ENCODE results near the gene GMDS. TPM values are rescaled to one million over a fixed set of nuclear protein-coding genes. Genes with fewer than 3 reads are reported as not detected.

Gene GMDS
- total and polyA plus RNA-seq, 2 donors (not counting 1 experiment from before 2014, with no cell fraction given), result 11.5 to 16.4 TPM

DNA sequence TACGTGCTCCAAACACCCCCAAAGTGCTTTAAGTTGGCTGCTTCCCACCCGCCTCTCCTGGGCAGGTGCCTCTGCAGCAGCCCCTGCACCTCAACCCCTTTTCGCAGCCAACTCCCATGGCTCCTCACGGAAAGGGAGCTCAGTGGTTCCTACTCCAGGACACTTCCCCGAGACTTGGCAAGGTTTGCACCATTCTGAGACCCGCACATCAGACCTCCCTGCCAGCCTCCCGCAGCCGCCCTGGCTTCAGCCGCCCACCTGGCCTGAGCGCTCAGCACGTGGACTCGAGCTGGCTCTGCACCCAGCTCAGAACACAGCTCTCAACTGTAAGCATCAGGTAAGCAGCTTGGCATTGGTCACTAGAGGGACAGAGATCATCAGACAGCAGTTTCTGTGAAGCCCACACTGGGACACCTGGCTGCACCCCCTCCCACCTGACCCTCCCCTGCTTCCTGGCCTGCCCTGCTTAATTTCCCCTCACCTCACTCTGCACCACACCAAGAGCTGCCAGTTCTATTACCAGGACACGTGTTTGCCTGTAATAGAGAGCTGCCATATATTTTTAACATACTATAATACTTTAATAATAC lies 28.5 kb downstream of the GMDS start:
- Histone ChIP-seq H3K27ac (ENCODE audit: low read length in 2 of 2) (no peak overlapping the region), H2AFZ (ENCODE audit: insufficient read depth, low read depth, low read length, poor library complexity, severe bottlenecking) (no peak overlapping the region), H3K4me2 (replicated peaks; ENCODE audit: low read depth, low read length, poor library complexity, severe bottlenecking) (no peak overlapping the region), H3K36me3 (replicated peaks in 1 of 2; ENCODE audit: control extremely low read depth in 1 of 2, control insufficient read depth in 1 of 2, extremely low read depth in 1 of 2, insufficient read depth in 2 of 2, low read length in 1 of 2) (no peaks in the 10 kb centered on the region), H3K4me3 (ENCODE audit: control extremely low read depth in 1 of 5, extremely low read depth in 1 of 5, insufficient read depth in 1 of 5, low read depth in 2 of 5, low read length in 4 of 5) (no peak overlapping the region), H3K4me1 (ENCODE audit: control insufficient read depth in 2 of 2, insufficient read depth in 2 of 2, low read length in 2 of 2) (peaks cover 0 to 4% of the 10 kb centered on the region in 2 donors), H3K27me3 (replicated peaks in 1 of 4; ENCODE audit: control extremely low read depth in 1 of 4, control insufficient read depth in 3 of 4, insufficient read depth in 4 of 4, low read length in 3 of 4) (no peaks in the 10 kb centered on the region), H3K79me2 (ENCODE audit: control insufficient read depth, insufficient read depth, low read length) (peaks cover 17% of the 10 kb centered on the region), H3K9ac (ENCODE audit: low read length) (no peak overlapping the region), H4K20me1 (ENCODE audit: control insufficient read depth, insufficient read depth, low read length, poor library complexity, severe bottlenecking) (peaks cover 4% of the 10 kb centered on the region), H3K9me3 (ENCODE audit: control extremely low read depth in 1 of 3, control insufficient read depth in 2 of 3, insufficient read depth in 1 of 3, low read length in 2 of 3) (no peaks in the 10 kb centered on the region)
- Mint-ChIP-seq H3K27me3 (no peaks in the 10 kb centered on the region), H3K4me3 (no peak overlapping the region), H3K9me3 (ENCODE audit: insufficient read depth) (no peaks in the 10 kb centered on the region), H3K4me1 (peaks cover 7% of the 10 kb centered on the region), H3K27ac (no peak overlapping the region)
- POLR2A ChIA-PET, result no interaction called here
- intact Hi-C loops (cut with micrococcal nuclease), result no loop called here
- no peak for DNase-seq
- no peak for ATAC-seq (ENCODE audit: low read depth)
- CTCF ChIA-PET, result interaction anchor here (1.2 kb wide), 1 partner anchor 9 kb away, joined by 5 read pairs; no protein-coding TSS in a partner anchor
- WGBS (ENCODE audit: insufficient coverage), result 97% methylated on average over 12 of the region's 13 CpGs
- no peak for TF ChIP-seq EZH2 (IDR thresholded peaks at IDR 0.05; ENCODE audit: borderline replicate concordance, insufficient read depth, low read depth, low read length, poor library complexity, severe bottlenecking)
- TF ChIP-seq, protein P1, sequence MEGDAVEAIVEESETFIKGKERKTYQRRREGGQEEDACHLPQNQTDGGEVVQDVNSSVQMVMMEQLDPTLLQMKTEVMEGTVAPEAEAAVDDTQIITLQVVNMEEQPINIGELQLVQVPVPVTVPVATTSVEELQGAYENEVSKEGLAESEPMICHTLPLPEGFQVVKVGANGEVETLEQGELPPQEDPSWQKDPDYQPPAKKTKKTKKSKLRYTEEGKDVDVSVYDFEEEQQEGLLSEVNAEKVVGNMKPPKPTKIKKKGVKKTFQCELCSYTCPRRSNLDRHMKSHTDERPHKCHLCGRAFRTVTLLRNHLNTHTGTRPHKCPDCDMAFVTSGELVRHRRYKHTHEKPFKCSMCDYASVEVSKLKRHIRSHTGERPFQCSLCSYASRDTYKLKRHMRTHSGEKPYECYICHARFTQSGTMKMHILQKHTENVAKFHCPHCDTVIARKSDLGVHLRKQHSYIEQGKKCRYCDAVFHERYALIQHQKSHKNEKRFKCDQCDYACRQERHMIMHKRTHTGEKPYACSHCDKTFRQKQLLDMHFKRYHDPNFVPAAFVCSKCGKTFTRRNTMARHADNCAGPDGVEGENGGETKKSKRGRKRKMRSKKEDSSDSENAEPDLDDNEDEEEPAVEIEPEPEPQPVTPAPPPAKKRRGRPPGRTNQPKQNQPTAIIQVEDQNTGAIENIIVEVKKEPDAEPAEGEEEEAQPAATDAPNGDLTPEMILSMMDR (IDR thresholded peaks at IDR 0.05), result no peak

- no peak for DNase-seq
- POLR2A ChIA-PET, result no interaction called here
- H3K9me3 Mint-ChIP-seq (ENCODE audit: insufficient read depth), result no peaks in the 10 kb centered on the region
- H3K27me3 ChIP-seq (replicated peaks in 1 of 4; ENCODE audit: control extremely low read depth in 1 of 4, control insufficient read depth in 3 of 4, insufficient read depth in 4 of 4, low read length in 3 of 4), result no peaks in the 10 kb centered on the region
- no peaks in the 10 kb centered on the region for H3K36me3 ChIP-seq (replicated peaks in 1 of 2; ENCODE audit: control extremely low read depth in 1 of 2, control insufficient read depth in 1 of 2, extremely low read depth in 1 of 2, insufficient read depth in 2 of 2, low read length in 1 of 2)
- ATAC-seq (ENCODE audit: low read depth), result no peak
- peaks cover 4% of the 10 kb centered on the region for H4K20me1 ChIP-seq (ENCODE audit: control insufficient read depth, insufficient read depth, low read length, poor library complexity, severe bottlenecking)
- CTCF ChIA-PET, result no interaction called here
- no peak overlapping the region for H3K4me3 Mint-ChIP-seq
- TF ChIP-seq, protein P1 (IDR thresholded peaks at IDR 0.05), result no peak
- no peak for TF ChIP-seq EZH2 (IDR thresholded peaks at IDR 0.05; ENCODE audit: borderline replicate concordance, insufficient read depth, low read depth, low read length, poor library complexity, severe bottlenecking)
- H3K27me3 Mint-ChIP-seq, result no peaks in the 10 kb centered on the region
- peaks cover 15% of the 10 kb centered on the region for H3K79me2 ChIP-seq (ENCODE audit: control insufficient read depth, insufficient read depth, low read length)
- no peaks in the 10 kb centered on the region for H3K9me3 ChIP-seq (ENCODE audit: control extremely low read depth in 1 of 3, control insufficient read depth in 2 of 3, insufficient read depth in 1 of 3, low read length in 2 of 3)
- WGBS (ENCODE audit: insufficient coverage), result 100% methylated on average over 2 of the region's 3 CpGs
- no peaks in the 10 kb centered on the region for H3K4me1 ChIP-seq (ENCODE audit: control insufficient read depth in 2 of 2, insufficient read depth in 2 of 2, low read length in 2 of 2)
- no peak overlapping the region for H3K27ac Mint-ChIP-seq
- H3K4me1 Mint-ChIP-seq, result peaks cover 2% of the 10 kb centered on the region
- no peak overlapping the region for H3K4me2 ChIP-seq (replicated peaks; ENCODE audit: low read depth, low read length, poor library complexity, severe bottlenecking)
- intact Hi-C loops (cut with micrococcal nuclease), result no loop called here
- H2AFZ ChIP-seq (ENCODE audit: insufficient read depth, low read depth, low read length, poor library complexity, severe bottlenecking), result no peak overlapping the region
- no peak overlapping the region for H3K9ac ChIP-seq (ENCODE audit: low read length)
- no peak overlapping the region for H3K4me3 ChIP-seq (ENCODE audit: control extremely low read depth in 1 of 5, extremely low read depth in 1 of 5, insufficient read depth in 1 of 5, low read depth in 2 of 5, low read length in 4 of 5)
- H3K27ac ChIP-seq (ENCODE audit: low read length in 2 of 2), result no peak overlapping the region
Observed at GRCh38 chr6:2215342-2215741, 30.1 kb downstream of the GMDS start.
